ENCODE measurements around the gene ZNF467. TPM values are rescaled to one million over a fixed set of nuclear protein-coding genes. Genes with fewer than 3 reads are reported as not detected.
A peak's percentile ranks its signal among the peaks of the same experiment; 100 is the strongest.

The ZNF467 gene
- total RNA-seq, 2 donors from 2014 or later, result 3.3 to 8.4 TPM

- H3K27me3 Mint-ChIP-seq, result no peaks in the 10 kb centered on the region
- H3K4me3 Mint-ChIP-seq, result no peak overlapping the region
- H3K27ac Mint-ChIP-seq, result peak overlapping the region; percentile 44
- DNase-seq (no peak), ATAC-seq (no peak)
- peaks cover 3% of the 10 kb centered on the region for H3K36me3 Mint-ChIP-seq (ENCODE audit: low read depth)
- H3K9me3 ChIP-seq (ENCODE audit: control insufficient read depth, low read length, poor library complexity, severe bottlenecking), result no peaks in the 10 kb centered on the region
- peaks cover 2% of the 10 kb centered on the region for H3K4me1 Mint-ChIP-seq
Measured at GRCh38 chr7:149767068-149767467, 6.3 kb downstream of the ZNF467 start.

- peaks cover 3% of the 10 kb centered on the region for H3K36me3 Mint-ChIP-seq (ENCODE audit: low read depth)
- no peaks in the 10 kb centered on the region for H3K9me3 ChIP-seq (ENCODE audit: control insufficient read depth, low read length, poor library complexity, severe bottlenecking)
- no peak overlapping the region for H3K4me3 Mint-ChIP-seq
- no peaks in the 10 kb centered on the region for H3K27me3 Mint-ChIP-seq
- H3K4me1 Mint-ChIP-seq, result peaks cover 2% of the 10 kb centered on the region
- ATAC-seq (no peak), DNase-seq (no peak)
- peak overlapping the region; percentile 44 for H3K27ac Mint-ChIP-seq
Measured at GRCh38 chr7:149766135-149766675, 7.2 kb downstream of the ZNF467 start.

DNA sequence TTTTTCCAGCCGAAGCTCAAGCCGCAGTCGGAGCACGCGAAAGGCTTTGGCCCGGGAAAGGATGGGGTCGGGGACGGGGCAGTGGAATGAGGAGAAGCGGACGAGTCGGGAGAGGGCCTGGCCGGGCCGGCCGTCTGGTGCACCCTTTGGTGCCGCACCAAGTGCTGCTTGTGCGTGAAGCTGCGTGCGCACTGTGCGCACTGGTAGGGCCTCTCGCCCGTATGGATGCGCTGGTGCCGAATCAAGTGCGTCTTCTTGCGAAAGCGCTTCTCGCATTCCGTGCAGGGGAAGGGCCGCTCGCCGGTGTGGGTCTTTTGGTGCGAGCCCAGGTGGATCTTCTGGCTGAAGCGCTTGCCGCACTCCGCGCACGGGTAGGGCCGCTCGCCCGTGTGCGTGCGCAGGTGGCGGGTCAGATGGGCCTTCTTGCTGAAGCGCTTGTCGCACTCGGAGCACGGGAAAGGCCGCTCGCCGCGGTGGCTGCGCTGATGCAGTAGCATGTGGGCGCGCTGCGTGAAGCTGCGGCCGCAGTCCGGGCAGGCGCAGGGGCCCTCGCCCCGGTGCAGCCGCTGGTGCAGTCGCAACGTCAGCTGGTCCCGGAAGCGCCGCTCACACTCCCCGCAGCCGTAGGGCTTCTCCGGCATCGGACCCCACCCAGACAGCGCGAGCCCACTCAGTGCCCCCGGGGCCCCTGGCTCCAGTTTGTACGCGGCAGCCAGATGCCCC, 7.8 kb downstream of the ZNF467 start:
- H3K4me1 Mint-ChIP-seq, result peaks cover 2% of the 10 kb centered on the region
- no peaks in the 10 kb centered on the region for H3K9me3 ChIP-seq (ENCODE audit: control insufficient read depth, low read length, poor library complexity, severe bottlenecking)
- no peak overlapping the region for H3K27ac Mint-ChIP-seq
- H3K36me3 Mint-ChIP-seq (ENCODE audit: low read depth), result peaks cover 3% of the 10 kb centered on the region
- DNase-seq (no peak), ATAC-seq (no peak)
- H3K27me3 Mint-ChIP-seq, result peaks cover 6% of the 10 kb centered on the region
- H3K4me3 Mint-ChIP-seq, result no peak overlapping the region

- no peak overlapping the region for H3K27ac Mint-ChIP-seq
- H3K4me3 Mint-ChIP-seq, result no peak overlapping the region
- H3K4me1 Mint-ChIP-seq, result peaks cover 2% of the 10 kb centered on the region
- ATAC-seq (no peak), DNase-seq (no peak)
- H3K36me3 Mint-ChIP-seq (ENCODE audit: low read depth), result peaks cover 3% of the 10 kb centered on the region
- no peaks in the 10 kb centered on the region for H3K9me3 ChIP-seq (ENCODE audit: control insufficient read depth, low read length, poor library complexity, severe bottlenecking)
- H3K27me3 Mint-ChIP-seq, result peaks cover 6% of the 10 kb centered on the region
Measured at GRCh38 chr7:149764481-149765398, 8.6 kb downstream of the ZNF467 start.

- no peak for DNase-seq
- no peak for ATAC-seq
- H3K9me3 ChIP-seq (ENCODE audit: control insufficient read depth, low read length, poor library complexity, severe bottlenecking), result no peaks in the 10 kb centered on the region
- H3K36me3 Mint-ChIP-seq (ENCODE audit: low read depth), result peaks cover 3% of the 10 kb centered on the region
- peaks cover 2% of the 10 kb centered on the region for H3K4me1 Mint-ChIP-seq
- no peak overlapping the region for H3K4me3 Mint-ChIP-seq
- peaks cover 11% of the 10 kb centered on the region for H3K27me3 Mint-ChIP-seq
- H3K27ac Mint-ChIP-seq, result peak overlapping the region; percentile 84
Measured at GRCh38 chr7:149763563-149764240, 9.7 kb downstream of the ZNF467 start.

GRCh38 chr7:149762610-149763009, 10.8 kb downstream of the ZNF467 start:
- peaks cover 11% of the 10 kb centered on the region for H3K27me3 Mint-ChIP-seq
- H3K27ac Mint-ChIP-seq, result peak overlapping the region; percentile 84
- H3K4me3 Mint-ChIP-seq, result no peak overlapping the region
- no peaks in the 10 kb centered on the region for H3K36me3 Mint-ChIP-seq (ENCODE audit: low read depth)
- ATAC-seq (no peak), DNase-seq (no peak)
- H3K9me3 ChIP-seq (ENCODE audit: control insufficient read depth, low read length, poor library complexity, severe bottlenecking), result no peaks in the 10 kb centered on the region
- no peaks in the 10 kb centered on the region for H3K4me1 Mint-ChIP-seq

DNA sequence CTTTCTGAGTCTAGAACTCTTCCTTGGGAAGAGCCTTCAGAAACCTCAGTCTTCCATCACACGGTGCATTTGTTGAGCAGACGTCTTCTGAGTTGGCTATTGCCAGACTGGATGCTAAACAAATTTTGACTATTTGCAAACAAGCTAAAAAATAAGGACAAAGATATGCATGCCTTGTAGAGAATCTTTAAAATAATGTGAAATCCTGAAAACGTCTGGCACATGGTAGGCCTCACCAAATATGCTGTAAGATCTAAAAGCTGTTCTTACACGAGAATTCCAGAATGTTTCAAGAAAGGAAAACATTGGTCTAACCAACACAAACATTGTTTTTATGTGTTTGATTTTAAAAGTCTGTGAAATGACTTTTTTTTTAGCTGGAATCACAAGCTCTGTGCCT, 11.3 kb downstream of the ZNF467 start:
- no peaks in the 10 kb centered on the region for H3K9me3 ChIP-seq (ENCODE audit: control insufficient read depth, low read length, poor library complexity, severe bottlenecking)
- no peak overlapping the region for H3K27ac Mint-ChIP-seq
- no peaks in the 10 kb centered on the region for H3K4me1 Mint-ChIP-seq
- no peak overlapping the region for H3K4me3 Mint-ChIP-seq
- no peaks in the 10 kb centered on the region for H3K36me3 Mint-ChIP-seq (ENCODE audit: low read depth)
- peaks cover 11% of the 10 kb centered on the region for H3K27me3 Mint-ChIP-seq
- ATAC-seq, result no peak
- no peak for DNase-seq

GRCh38 chr7:149761307-149761706, 12.1 kb downstream of the ZNF467 start:
- no peak overlapping the region for H3K4me3 Mint-ChIP-seq
- H3K27ac Mint-ChIP-seq, result no peak overlapping the region
- DNase-seq, result no peak
- no peaks in the 10 kb centered on the region for H3K9me3 ChIP-seq (ENCODE audit: control insufficient read depth, low read length, poor library complexity, severe bottlenecking)
- H3K27me3 Mint-ChIP-seq, result peaks cover 11% of the 10 kb centered on the region
- H3K4me1 Mint-ChIP-seq, result no peaks in the 10 kb centered on the region
- H3K36me3 Mint-ChIP-seq (ENCODE audit: low read depth), result no peaks in the 10 kb centered on the region
- no peak for ATAC-seq

GRCh38 chr7:149760538-149760937, 12.8 kb downstream of the ZNF467 start:
- no peak for ATAC-seq
- no peaks in the 10 kb centered on the region for H3K9me3 ChIP-seq (ENCODE audit: control insufficient read depth, low read length, poor library complexity, severe bottlenecking)
- Mint-ChIP-seq H3K27ac (no peak overlapping the region), H3K36me3 (ENCODE audit: low read depth) (no peaks in the 10 kb centered on the region), H3K4me3 (no peak overlapping the region), H3K4me1 (peaks cover 4% of the 10 kb centered on the region), H3K27me3 (peaks cover 17% of the 10 kb centered on the region)
- no peak for DNase-seq

GRCh38 chr7:149759093-149759860, 14.1 kb downstream of the ZNF467 start:
- no peak overlapping the region for H3K27ac Mint-ChIP-seq
- DNase-seq (no peak), ATAC-seq (no peak)
- H3K4me3 Mint-ChIP-seq, result no peak overlapping the region
- H3K4me1 Mint-ChIP-seq, result peaks cover 6% of the 10 kb centered on the region
- no peaks in the 10 kb centered on the region for H3K36me3 Mint-ChIP-seq (ENCODE audit: low read depth)
- no peaks in the 10 kb centered on the region for H3K9me3 ChIP-seq (ENCODE audit: control insufficient read depth, low read length, poor library complexity, severe bottlenecking)
- peaks cover 17% of the 10 kb centered on the region for H3K27me3 Mint-ChIP-seq

- DNase-seq (no peak), ATAC-seq (no peak)
- H3K4me1 Mint-ChIP-seq, result peaks cover 12% of the 10 kb centered on the region
- H3K9me3 ChIP-seq (ENCODE audit: control insufficient read depth, low read length, poor library complexity, severe bottlenecking), result no peaks in the 10 kb centered on the region
- H3K36me3 Mint-ChIP-seq (ENCODE audit: low read depth), result peaks cover 3% of the 10 kb centered on the region
- peak overlapping the region; percentile 79 for H3K27ac Mint-ChIP-seq
- no peak overlapping the region for H3K4me3 Mint-ChIP-seq
- peaks cover 15% of the 10 kb centered on the region for H3K27me3 Mint-ChIP-seq
Measured at GRCh38 chr7:149753375-149754233, 19.8 kb downstream of the ZNF467 start.

- Mint-ChIP-seq H3K36me3 (ENCODE audit: low read depth) (peaks cover 3% of the 10 kb centered on the region), H3K4me1 (peaks cover 12% of the 10 kb centered on the region), H3K27me3 (peaks cover 15% of the 10 kb centered on the region), H3K27ac (peak overlapping the region; percentile 79), H3K4me3 (no peak overlapping the region)
- no peak for ATAC-seq
- DNase-seq, result no peak
- H3K9me3 ChIP-seq (ENCODE audit: control insufficient read depth, low read length, poor library complexity, severe bottlenecking), result no peaks in the 10 kb centered on the region
Measured at GRCh38 chr7:149752646-149753045, 20.7 kb downstream of the ZNF467 start.
